Ovary (tissue), 3 donors: ENCODE measurements around the gene UBL4A.

Experiments
- EP300 ChIP-seq: sonication (generic); formaldehyde crosslinking; IDR thresholded peaks from one replicate; pipeline ENCODE4 v1.6.1; 2017; ENCODE audit warnings: antibody characterized with exemption
- POLR2A ChIP-seq: fragments of 450-650 bp; IDR thresholded peaks from one replicate; pipeline ENCODE4 v1.6.1; 2017; ENCODE audit warnings: antibody characterized with exemption, mild to moderate bottlenecking, moderate library complexity
- TF ChIP-seq, protein P1 (sequence below), 3 donors: fragments of 450-650 bp in 2 of 3; fragments of 200-600 bp in 1 of 3; IDR thresholded peaks; one replicate each; pipeline versions ENCODE4 v1.5.1 to v1.8.0; 2016 to 2022; ENCODE audit warnings: antibody characterized with exemption in 3 of 3, mild to moderate bottlenecking in 1 of 3
- donor health status: DM: no; HTN: no; CAD: no.

DNA sequence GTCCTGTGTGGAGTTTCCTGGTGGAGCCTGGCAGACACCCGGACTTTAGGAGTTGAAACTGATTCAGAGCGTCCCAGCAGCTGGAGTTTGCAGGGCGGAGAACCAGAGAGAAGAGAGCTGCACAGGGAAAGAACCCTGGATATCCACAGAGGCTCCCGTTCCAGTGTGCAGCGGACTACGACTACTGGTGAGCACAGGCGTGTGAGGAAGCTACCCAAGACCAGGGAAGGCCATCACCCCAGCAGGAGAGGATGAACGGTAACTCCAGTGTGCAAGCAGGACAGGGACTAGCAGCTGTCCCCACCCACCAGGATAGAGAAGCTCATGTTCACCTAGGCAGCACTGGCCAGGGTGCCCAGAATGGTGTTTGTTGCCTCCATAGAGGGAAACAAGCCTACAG lies 9.6 kb downstream of the UBL4A start:
- TF ChIP-seq, protein P1, sequence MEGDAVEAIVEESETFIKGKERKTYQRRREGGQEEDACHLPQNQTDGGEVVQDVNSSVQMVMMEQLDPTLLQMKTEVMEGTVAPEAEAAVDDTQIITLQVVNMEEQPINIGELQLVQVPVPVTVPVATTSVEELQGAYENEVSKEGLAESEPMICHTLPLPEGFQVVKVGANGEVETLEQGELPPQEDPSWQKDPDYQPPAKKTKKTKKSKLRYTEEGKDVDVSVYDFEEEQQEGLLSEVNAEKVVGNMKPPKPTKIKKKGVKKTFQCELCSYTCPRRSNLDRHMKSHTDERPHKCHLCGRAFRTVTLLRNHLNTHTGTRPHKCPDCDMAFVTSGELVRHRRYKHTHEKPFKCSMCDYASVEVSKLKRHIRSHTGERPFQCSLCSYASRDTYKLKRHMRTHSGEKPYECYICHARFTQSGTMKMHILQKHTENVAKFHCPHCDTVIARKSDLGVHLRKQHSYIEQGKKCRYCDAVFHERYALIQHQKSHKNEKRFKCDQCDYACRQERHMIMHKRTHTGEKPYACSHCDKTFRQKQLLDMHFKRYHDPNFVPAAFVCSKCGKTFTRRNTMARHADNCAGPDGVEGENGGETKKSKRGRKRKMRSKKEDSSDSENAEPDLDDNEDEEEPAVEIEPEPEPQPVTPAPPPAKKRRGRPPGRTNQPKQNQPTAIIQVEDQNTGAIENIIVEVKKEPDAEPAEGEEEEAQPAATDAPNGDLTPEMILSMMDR (IDR thresholded peaks at IDR 0.05), result no peak
- TF ChIP-seq POLR2A, result no peak
- TF ChIP-seq EP300, result no peak
